NCI-H1436 (cell line): ENCODE measurements around the gene IL1RAPL1.
"Not testable (repeated sequence)": the region's sequence is repeated elsewhere in the genome, so short reads cannot be mapped to it uniquely, and the experiment has no call there.

Experiments used
- DNase-seq: peaks from one replicate; lab custom pipeline; 2025; lab: John Stamatoyannopoulos, UW

The IL1RAPL1 gene

GRCh38 chrX:29122817-29123216 is 535.6 kb downstream of the IL1RAPL1 start:
- DNase-seq: not testable (repeated sequence)

- DNase-seq: no peak
Observed at GRCh38 chrX:29130905-29131304, 543.7 kb downstream of the IL1RAPL1 start.

GRCh38 chrX:29136904-29137303 is 549.7 kb downstream of the IL1RAPL1 start:
- DNase-seq: no peak

GRCh38 chrX:29138003-29138402 is 550.8 kb downstream of the IL1RAPL1 start:
- no peak for DNase-seq

- no peak for DNase-seq
Observed at GRCh38 chrX:29143356-29143755, 556.1 kb downstream of the IL1RAPL1 start.

GRCh38 chrX:29143756-29144155 is 556.5 kb downstream of the IL1RAPL1 start:
- DNase-seq: no peak

- no peak for DNase-seq
Observed at GRCh38 chrX:29145316-29145715, 558.1 kb downstream of the IL1RAPL1 start.

GRCh38 chrX:29148511-29148910 is 561.3 kb downstream of the IL1RAPL1 start:
- no peak for DNase-seq

GRCh38 chrX:29155286-29155685 is 568.0 kb downstream of the IL1RAPL1 start:
- no peak for DNase-seq

GRCh38 chrX:29172880-29173279 is 585.6 kb downstream of the IL1RAPL1 start:
- DNase-seq: no peak

GRCh38 chrX:29187264-29187663 is 600.0 kb downstream of the IL1RAPL1 start:
- DNase-seq: no peak

- DNase-seq: no peak
Observed at GRCh38 chrX:29196501-29196900, 609.3 kb downstream of the IL1RAPL1 start.

- DNase-seq: no peak
Observed at GRCh38 chrX:29215251-29215650, 628.0 kb downstream of the IL1RAPL1 start.

GRCh38 chrX:29225670-29226069 is 638.4 kb downstream of the IL1RAPL1 start:
- no peak for DNase-seq

GRCh38 chrX:29229802-29230201 is 642.6 kb downstream of the IL1RAPL1 start:
- DNase-seq: no peak

GRCh38 chrX:29231800-29232199 is 644.6 kb downstream of the IL1RAPL1 start:
- DNase-seq: no peak

GRCh38 chrX:29233592-29234183 is 646.4 kb downstream of the IL1RAPL1 start:
- DNase-seq: no peak

- no peak for DNase-seq
Observed at GRCh38 chrX:29237972-29238371, 650.7 kb downstream of the IL1RAPL1 start.

GRCh38 chrX:29241809-29242208 is 654.6 kb downstream of the IL1RAPL1 start:
- DNase-seq: no peak

- no peak for DNase-seq
Observed at GRCh38 chrX:29242856-29243255, 655.6 kb downstream of the IL1RAPL1 start.

GRCh38 chrX:29243942-29244341 is 656.7 kb downstream of the IL1RAPL1 start:
- no peak for DNase-seq

GRCh38 chrX:29254515-29254914 is 667.3 kb downstream of the IL1RAPL1 start:
- no peak for DNase-seq

GRCh38 chrX:29257521-29257920 is 670.3 kb downstream of the IL1RAPL1 start:
- no peak for DNase-seq

GRCh38 chrX:29269390-29269789 is 682.1 kb downstream of the IL1RAPL1 start:
- no peak for DNase-seq

- no peak for DNase-seq
Observed at GRCh38 chrX:29274517-29274916, 687.3 kb downstream of the IL1RAPL1 start.
